ENCODE data around the gene MEF2A.
"Not testable (repeated sequence)": the region's sequence is repeated elsewhere in the genome, so short reads cannot be mapped to it uniquely, and the experiment has no call there.

Gene MEF2A

DNA sequence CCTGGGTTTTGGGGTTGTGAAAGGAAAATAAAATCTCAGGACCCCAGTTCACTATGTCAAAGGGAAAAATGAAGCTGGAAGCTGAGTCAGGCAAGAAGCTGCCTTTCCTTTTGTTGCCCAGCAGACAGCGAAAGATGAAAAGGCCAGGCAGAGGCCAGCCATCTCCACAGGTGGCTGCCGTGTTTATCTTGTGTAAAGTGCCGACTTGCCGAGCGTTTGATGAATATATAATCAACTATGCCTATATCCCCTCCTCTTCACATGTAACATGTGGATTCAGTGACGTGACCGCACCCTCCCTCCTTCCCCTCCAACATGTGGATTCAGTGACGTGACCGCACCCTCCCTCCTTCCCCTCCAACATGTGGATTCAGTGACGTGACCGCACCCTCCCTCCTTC is 184.5 kb downstream of the MEF2A start:
- FAIRE-seq; DNase-seq (ENCODE audit: insufficient read length, low spot score): not testable (repeated sequence)

DNA sequence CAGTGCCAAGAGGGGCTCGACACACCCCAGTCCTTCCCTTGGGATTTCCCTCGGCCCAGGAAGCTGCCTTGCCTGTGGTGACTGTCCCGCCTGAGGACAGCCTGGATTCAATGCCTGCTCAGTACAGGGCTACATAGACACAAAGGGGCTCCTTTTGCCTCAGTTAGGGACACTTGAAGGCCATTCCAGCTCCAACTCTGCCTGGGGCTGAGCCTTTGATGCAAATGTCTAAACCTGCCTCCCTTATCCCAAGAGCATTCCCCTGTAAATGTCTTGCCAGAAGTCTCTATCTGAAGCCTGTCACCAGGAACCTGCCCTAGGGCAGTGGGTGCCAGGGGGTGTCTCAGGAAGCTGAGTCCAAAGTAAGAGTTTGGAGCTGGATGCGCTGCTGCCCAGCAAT is 186.8 kb downstream of the MEF2A start:
- DNase-seq (ENCODE audit: insufficient read length, low spot score) (no peak), FAIRE-seq (no peak)

DNA sequence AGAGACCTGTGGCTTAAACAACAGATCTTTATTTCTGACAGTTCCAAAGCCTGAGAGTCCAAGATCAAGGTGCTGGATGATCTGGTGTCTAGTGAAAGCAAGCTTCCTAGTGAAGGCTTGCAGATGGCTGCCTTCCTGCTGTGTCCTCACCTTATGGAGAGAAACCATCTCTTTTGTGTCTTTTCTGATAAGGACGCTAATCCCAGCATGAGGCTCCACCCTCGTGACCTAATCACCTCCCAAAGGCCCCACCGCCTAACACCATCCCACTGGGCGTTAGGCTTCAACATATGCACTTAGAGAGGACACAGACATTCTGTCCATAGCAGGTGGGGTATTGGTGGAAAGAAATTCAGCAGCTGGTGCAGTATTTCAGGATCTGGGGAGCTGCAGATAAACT is 187.3 kb downstream of the MEF2A start:
- FAIRE-seq (no peak), DNase-seq (ENCODE audit: insufficient read length, low spot score) (no peak)

DNA sequence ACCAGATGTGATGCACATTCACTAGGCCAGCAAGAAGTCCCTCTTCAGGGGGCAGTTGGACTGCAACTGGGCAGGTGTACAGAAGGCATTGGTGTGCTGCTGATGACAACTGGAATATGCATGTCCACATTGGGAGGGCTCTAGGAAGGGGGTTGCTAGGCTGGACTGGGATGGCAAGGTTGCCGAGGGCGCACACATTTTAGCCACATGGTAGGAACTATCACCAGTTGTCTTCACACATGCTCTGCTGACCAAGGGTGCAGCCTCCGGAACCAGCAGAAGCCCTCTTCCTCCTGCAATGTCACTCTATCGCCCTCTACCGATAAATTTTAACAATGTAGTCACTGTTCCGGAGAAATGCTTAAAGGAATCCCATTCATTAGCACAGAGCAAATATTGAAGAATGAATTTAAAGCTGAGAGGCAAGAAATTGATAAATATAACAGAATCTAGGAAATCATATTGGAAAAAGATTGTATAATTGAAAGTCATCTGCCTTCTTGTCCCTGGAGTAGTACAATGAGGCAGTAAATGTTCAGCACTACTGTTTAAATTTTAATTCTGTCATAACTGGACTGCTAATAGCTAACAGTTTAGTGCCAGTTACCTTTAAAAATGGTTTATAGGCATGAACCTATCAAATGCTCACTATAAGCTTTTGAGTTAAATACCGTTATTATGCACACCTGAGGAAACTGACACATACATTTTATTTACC is 190.1 kb downstream of the MEF2A start:
- peak; percentile 91 for FAIRE-seq
- DNase-seq (ENCODE audit: insufficient read length, low spot score): peak; percentile 53

DNA sequence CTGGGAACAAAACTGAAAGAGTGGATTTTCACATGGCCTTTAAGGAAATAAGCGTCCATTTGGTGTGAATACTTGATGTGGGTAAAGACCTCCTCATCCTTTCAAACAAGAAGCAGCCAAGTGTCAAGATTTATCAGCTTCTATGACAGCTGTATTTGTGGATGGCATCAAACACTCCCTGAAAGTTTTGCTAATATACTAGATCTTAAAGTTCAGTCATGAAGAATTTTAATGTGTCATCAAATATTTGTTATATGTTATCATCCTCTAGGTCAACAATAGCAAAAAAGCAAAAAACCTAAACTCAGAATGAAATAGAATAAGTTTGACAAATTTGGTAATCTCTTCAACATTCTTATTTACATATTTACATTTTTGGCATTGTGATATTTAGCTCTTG is 196.5 kb downstream of the MEF2A start:
- FAIRE-seq (no peak), DNase-seq (ENCODE audit: insufficient read length, low spot score) (no peak)

DNA sequence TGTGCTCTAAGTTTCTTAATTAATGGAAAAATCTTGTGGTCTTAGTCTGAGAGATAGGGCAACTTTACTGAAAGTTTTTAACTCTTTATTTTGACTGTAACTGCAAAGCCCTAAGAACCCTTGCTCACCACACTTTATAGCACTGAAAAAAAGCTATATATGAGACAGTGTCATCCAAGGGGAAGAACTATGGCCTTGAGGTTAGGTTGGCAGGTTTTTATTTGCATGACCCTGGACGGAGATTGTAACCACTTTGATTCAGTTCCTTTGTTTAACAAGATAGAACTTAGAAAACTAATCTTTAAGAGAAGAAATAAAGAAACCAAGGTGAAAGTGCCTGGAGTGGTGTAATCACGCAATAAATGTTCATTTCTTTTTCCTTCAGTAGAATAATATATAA is 198.0 kb downstream of the MEF2A start:
- FAIRE-seq: no peak
- no peak for DNase-seq (ENCODE audit: insufficient read length, low spot score)

DNA sequence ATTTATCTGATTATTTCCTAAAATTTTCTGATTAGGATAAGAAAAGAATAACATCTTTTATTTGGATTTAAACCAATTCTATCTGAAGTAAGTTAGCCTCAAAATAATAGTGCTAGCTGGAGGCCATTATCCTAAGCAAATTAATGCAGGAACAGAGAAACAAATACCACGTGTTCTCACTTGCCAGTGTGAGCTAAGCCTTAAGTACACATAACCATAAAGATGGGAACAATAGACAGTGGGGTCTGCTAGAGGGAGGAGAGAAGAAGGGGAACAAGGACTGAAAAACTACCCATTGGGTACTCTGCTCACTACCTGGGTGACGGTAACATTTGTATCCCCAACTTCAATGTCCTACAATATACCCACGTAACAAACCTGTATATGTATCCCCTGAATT is 198.7 kb downstream of the MEF2A start:
- DNase-seq (ENCODE audit: insufficient read length, low spot score) (no peak), FAIRE-seq (no peak)
